ENCODE data around the gene RAD23B.
A peak's percentile ranks its signal among the peaks of the same experiment; 100 is the strongest.
"Not testable (repeated sequence)": the region's sequence is repeated elsewhere in the genome, so short reads cannot be mapped to it uniquely, and the experiment has no call there.

Gene RAD23B

GRCh38 chr9:107251756-107252322 is 31.2 kb upstream of the RAD23B start:
- Histone ChIP-seq H3K27me3 (ENCODE audit: control insufficient read depth, insufficient read depth, low read length) (no peaks in the 10 kb centered on the region), H3K36me3 (ENCODE audit: control insufficient read depth, insufficient read depth, low read length) (no peaks in the 10 kb centered on the region), H3K9ac (ENCODE audit: low read length) (no peak overlapping the region), H3K4me3 (ENCODE audit: low read length) (no peak overlapping the region), H3K27ac (ENCODE audit: low read depth, low read length) (peak overlapping the region; percentile 61), H3K4me1 (ENCODE audit: control insufficient read depth, insufficient read depth, low read length) (peaks cover 8% of the 10 kb centered on the region)

- H3K27ac ChIP-seq (ENCODE audit: low read depth, low read length), result no peak overlapping the region
- H3K36me3 ChIP-seq (ENCODE audit: control insufficient read depth, insufficient read depth, low read length), result no peaks in the 10 kb centered on the region
- H3K27me3 ChIP-seq (ENCODE audit: control insufficient read depth, insufficient read depth, low read length), result no peaks in the 10 kb centered on the region
- no peak overlapping the region for H3K4me3 ChIP-seq (ENCODE audit: low read length)
- H3K9ac ChIP-seq (ENCODE audit: low read length), result no peak overlapping the region
- no peaks in the 10 kb centered on the region for H3K4me1 ChIP-seq (ENCODE audit: control insufficient read depth, insufficient read depth, low read length)
Measured at GRCh38 chr9:107258919-107259318, 24.2 kb upstream of the RAD23B start.

- not testable (repeated sequence) for H3K9ac ChIP-seq (ENCODE audit: low read length); H3K4me3 ChIP-seq (ENCODE audit: low read length)
Measured at GRCh38 chr9:107259751-107260313, 23.2 kb upstream of the RAD23B start.

GRCh38 chr9:107260437-107261081 is 22.5 kb upstream of the RAD23B start:
- Histone ChIP-seq H3K9ac (ENCODE audit: low read length) (no peak overlapping the region), H3K4me1 (ENCODE audit: control insufficient read depth, insufficient read depth, low read length) (no peaks in the 10 kb centered on the region), H3K4me3 (ENCODE audit: low read length) (no peak overlapping the region), H3K27ac (ENCODE audit: low read depth, low read length) (no peak overlapping the region), H3K36me3 (ENCODE audit: control insufficient read depth, insufficient read depth, low read length) (no peaks in the 10 kb centered on the region), H3K27me3 (ENCODE audit: control insufficient read depth, insufficient read depth, low read length) (no peaks in the 10 kb centered on the region)

More at GRCh38 chr9:107259751-107260313, 23.2 kb upstream of the RAD23B start:
- H3K4me1 ChIP-seq (ENCODE audit: control insufficient read depth, insufficient read depth, low read length); H3K36me3 ChIP-seq (ENCODE audit: control insufficient read depth, insufficient read depth, low read length); H3K27me3 ChIP-seq (ENCODE audit: control insufficient read depth, insufficient read depth, low read length); H3K27ac ChIP-seq (ENCODE audit: low read depth, low read length): not testable (repeated sequence)

- H3K4me3 ChIP-seq (ENCODE audit: low read length), result no peak overlapping the region
- no peaks in the 10 kb centered on the region for H3K4me1 ChIP-seq (ENCODE audit: control insufficient read depth, insufficient read depth, low read length)
- no peaks in the 10 kb centered on the region for H3K36me3 ChIP-seq (ENCODE audit: control insufficient read depth, insufficient read depth, low read length)
- no peak overlapping the region for H3K27ac ChIP-seq (ENCODE audit: low read depth, low read length)
- H3K9ac ChIP-seq (ENCODE audit: low read length), result no peak overlapping the region
- no peaks in the 10 kb centered on the region for H3K27me3 ChIP-seq (ENCODE audit: control insufficient read depth, insufficient read depth, low read length)
Measured at GRCh38 chr9:107261106-107261505, 22.0 kb upstream of the RAD23B start.

GRCh38 chr9:107263289-107263688 is 19.8 kb upstream of the RAD23B start:
- Histone ChIP-seq H3K4me3 (ENCODE audit: low read length) (no peak overlapping the region), H3K36me3 (ENCODE audit: control insufficient read depth, insufficient read depth, low read length) (no peaks in the 10 kb centered on the region), H3K9ac (ENCODE audit: low read length) (no peak overlapping the region), H3K27ac (ENCODE audit: low read depth, low read length) (no peak overlapping the region), H3K4me1 (ENCODE audit: control insufficient read depth, insufficient read depth, low read length) (no peaks in the 10 kb centered on the region), H3K27me3 (ENCODE audit: control insufficient read depth, insufficient read depth, low read length) (no peaks in the 10 kb centered on the region)

GRCh38 chr9:107266624-107267368 is 16.3 kb upstream of the RAD23B start:
- H3K27ac ChIP-seq (ENCODE audit: low read depth, low read length), result no peak overlapping the region
- H3K36me3 ChIP-seq (ENCODE audit: control insufficient read depth, insufficient read depth, low read length), result no peaks in the 10 kb centered on the region
- H3K27me3 ChIP-seq (ENCODE audit: control insufficient read depth, insufficient read depth, low read length), result no peaks in the 10 kb centered on the region
- H3K4me1 ChIP-seq (ENCODE audit: control insufficient read depth, insufficient read depth, low read length), result no peaks in the 10 kb centered on the region
- H3K9ac ChIP-seq (ENCODE audit: low read length), result no peak overlapping the region
- H3K4me3 ChIP-seq (ENCODE audit: low read length), result no peak overlapping the region

- no peak overlapping the region for H3K4me3 ChIP-seq (ENCODE audit: low read length)
- no peaks in the 10 kb centered on the region for H3K36me3 ChIP-seq (ENCODE audit: control insufficient read depth, insufficient read depth, low read length)
- H3K27ac ChIP-seq (ENCODE audit: low read depth, low read length), result no peak overlapping the region
- no peaks in the 10 kb centered on the region for H3K27me3 ChIP-seq (ENCODE audit: control insufficient read depth, insufficient read depth, low read length)
- H3K4me1 ChIP-seq (ENCODE audit: control insufficient read depth, insufficient read depth, low read length), result no peaks in the 10 kb centered on the region
- H3K9ac ChIP-seq (ENCODE audit: low read length), result no peak overlapping the region
Measured at GRCh38 chr9:107268560-107268959, 14.5 kb upstream of the RAD23B start.

GRCh38 chr9:107269254-107269653 is 13.8 kb upstream of the RAD23B start:
- no peak overlapping the region for H3K27ac ChIP-seq (ENCODE audit: low read depth, low read length)
- H3K4me1 ChIP-seq (ENCODE audit: control insufficient read depth, insufficient read depth, low read length), result no peaks in the 10 kb centered on the region
- H3K36me3 ChIP-seq (ENCODE audit: control insufficient read depth, insufficient read depth, low read length), result no peaks in the 10 kb centered on the region
- no peak overlapping the region for H3K4me3 ChIP-seq (ENCODE audit: low read length)
- no peak overlapping the region for H3K9ac ChIP-seq (ENCODE audit: low read length)
- H3K27me3 ChIP-seq (ENCODE audit: control insufficient read depth, insufficient read depth, low read length), result no peaks in the 10 kb centered on the region

- no peaks in the 10 kb centered on the region for H3K36me3 ChIP-seq (ENCODE audit: control insufficient read depth, insufficient read depth, low read length)
- H3K27ac ChIP-seq (ENCODE audit: low read depth, low read length), result no peak overlapping the region
- H3K9ac ChIP-seq (ENCODE audit: low read length), result no peak overlapping the region
- H3K4me3 ChIP-seq (ENCODE audit: low read length), result no peak overlapping the region
- no peaks in the 10 kb centered on the region for H3K27me3 ChIP-seq (ENCODE audit: control insufficient read depth, insufficient read depth, low read length)
- H3K4me1 ChIP-seq (ENCODE audit: control insufficient read depth, insufficient read depth, low read length), result no peaks in the 10 kb centered on the region
Measured at GRCh38 chr9:107269681-107270080, 13.4 kb upstream of the RAD23B start.

GRCh38 chr9:107270082-107270481 is 13.0 kb upstream of the RAD23B start:
- no peaks in the 10 kb centered on the region for H3K36me3 ChIP-seq (ENCODE audit: control insufficient read depth, insufficient read depth, low read length)
- no peak overlapping the region for H3K27ac ChIP-seq (ENCODE audit: low read depth, low read length)
- no peak overlapping the region for H3K9ac ChIP-seq (ENCODE audit: low read length)

GRCh38 chr9:107270580-107270979 is 12.5 kb upstream of the RAD23B start:
- Histone ChIP-seq H3K36me3 (ENCODE audit: control insufficient read depth, insufficient read depth, low read length) (no peaks in the 10 kb centered on the region), H3K4me3 (ENCODE audit: low read length) (no peak overlapping the region), H3K27ac (ENCODE audit: low read depth, low read length) (no peak overlapping the region), H3K9ac (ENCODE audit: low read length) (no peak overlapping the region), H3K27me3 (ENCODE audit: control insufficient read depth, insufficient read depth, low read length) (no peaks in the 10 kb centered on the region), H3K4me1 (ENCODE audit: control insufficient read depth, insufficient read depth, low read length) (no peaks in the 10 kb centered on the region)

More at GRCh38 chr9:107270082-107270481, 13.0 kb upstream of the RAD23B start:
- Histone ChIP-seq H3K27me3 (ENCODE audit: control insufficient read depth, insufficient read depth, low read length) (no peaks in the 10 kb centered on the region), H3K4me3 (ENCODE audit: low read length) (no peak overlapping the region), H3K4me1 (ENCODE audit: control insufficient read depth, insufficient read depth, low read length) (no peaks in the 10 kb centered on the region)

Data from rectal smooth muscle tissue (tissue), 1 donor.